SK-N-SH treated with all-trans-retinoic acid at 6 μM for 48 hours (cell line): Measurements from ENCODE around the gene PDGFC.
"Not testable (repeated sequence)": the region's sequence is repeated elsewhere in the genome, so short reads cannot be mapped to it uniquely, and the experiment has no call there.

Experiments used
- ATAC-seq: fragments of 200-7000 bp; cut with Tn5 transposase; 3 replicates; pipeline ENCODE4 v1.9.1; 2020; ENCODE audit warnings: mild to moderate bottlenecking, moderate library complexity
- ARNTL ChIP-seq: fragments of 450-650 bp; formaldehyde crosslinking; IDR thresholded peaks from 2 replicates; pipeline ENCODE4 v1.5.0; 2020; ENCODE audit warnings: low read depth, mild to moderate bottlenecking, moderate library complexity, borderline replicate concordance
- BACH2 ChIP-seq: fragments of 250-450 bp; sonication (Bioruptor Pico); IDR thresholded peaks from 2 replicates; pipeline ENCODE4 v1.9.0; 2021; ENCODE audit warnings: mild to moderate bottlenecking, borderline replicate concordance
- CREB5 ChIP-seq: fragments of 250-450 bp; sonication (Bioruptor Pico); IDR thresholded peaks from 2 replicates; pipeline ENCODE4 v1.5.1; 2020; ENCODE audit warnings: low read depth, mild to moderate bottlenecking, moderate library complexity
- CSDC2 ChIP-seq: fragments of 250-450 bp; sonication (Bioruptor Pico); IDR thresholded peaks from 2 replicates; pipeline ENCODE4 v1.5.0; 2020; ENCODE audit warnings: mild to moderate bottlenecking, moderate library complexity
- CSRNP3 ChIP-seq: fragments of 250-450 bp; sonication (Bioruptor Pico); IDR thresholded peaks from 2 replicates; pipeline ENCODE4 v1.5.1; 2021; ENCODE audit warnings: mild to moderate bottlenecking, moderate library complexity
- ESRRG ChIP-seq: fragments of 250-450 bp; sonication (Bioruptor Pico); IDR thresholded peaks from 2 replicates; pipeline ENCODE4 v1.6.1; 2021; ENCODE audit warnings: mild to moderate bottlenecking
- GLIS3 ChIP-seq: fragments of 250-450 bp; sonication (Bioruptor Pico); IDR thresholded peaks from 2 replicates; pipeline ENCODE4 v1.5.0; 2020; ENCODE audit warnings: mild to moderate bottlenecking, moderate library complexity
- ISL1 ChIP-seq: fragments of 250-450 bp; sonication (Bioruptor Pico); IDR thresholded peaks from 2 replicates; pipeline ENCODE4 v2.1.2; 2022; ENCODE audit warnings: mild to moderate bottlenecking, moderate library complexity
- OSR1 ChIP-seq: fragments of 250-450 bp; sonication (Bioruptor Pico); IDR thresholded peaks from 2 replicates; pipeline ENCODE4 v1.8.0; 2022; ENCODE audit warnings: moderate library complexity, mild to moderate bottlenecking, inconsistent platforms
- PATZ1 ChIP-seq: fragments of 250-450 bp; sonication (Bioruptor Pico); IDR thresholded peaks from 2 replicates; pipeline ENCODE4 v1.8.0; 2020; ENCODE audit warnings: mild to moderate bottlenecking, moderate library complexity, borderline replicate concordance
- PPARA ChIP-seq: fragments of 250-450 bp; sonication (Bioruptor Pico); IDR thresholded peaks from 2 replicates; pipeline ENCODE4 v1.5.0; 2020; ENCODE audit warnings: mild to moderate bottlenecking, borderline replicate concordance
- RARB ChIP-seq: fragments of 250-450 bp; sonication (Bioruptor Pico); IDR thresholded peaks from 2 replicates; pipeline ENCODE4 v1.8.0; 2021; ENCODE audit warnings: mild to moderate bottlenecking, moderate library complexity
- TCF4 ChIP-seq: fragments of 250-450 bp; sonication (Bioruptor Pico); IDR thresholded peaks from 2 replicates; pipeline ENCODE4 v1.8.0; 2021; ENCODE audit warnings: mild to moderate bottlenecking, moderate library complexity, borderline replicate concordance
- TOX ChIP-seq: fragments of 250-450 bp; sonication (Bioruptor Pico); IDR thresholded peaks from 2 replicates; pipeline ENCODE4 v1.8.0; 2021; ENCODE audit warnings: mild to moderate bottlenecking, moderate library complexity, borderline replicate concordance
- TSHZ2 ChIP-seq: fragments of 250-450 bp; sonication (Bioruptor Pico); IDR thresholded peaks from 2 replicates; pipeline ENCODE4 v1.5.0; 2020; ENCODE audit warnings: mild to moderate bottlenecking, moderate library complexity
- ZC3H10 ChIP-seq: fragments of 250-450 bp; sonication (Bioruptor Pico); IDR thresholded peaks from 2 replicates; pipeline ENCODE4 v1.5.1; 2021; ENCODE audit warnings: mild to moderate bottlenecking, moderate library complexity
- ZFP3 ChIP-seq: fragments of 250-450 bp; sonication (Bioruptor Pico); IDR thresholded peaks from 2 replicates; pipeline ENCODE4 v1.5.0; 2020; ENCODE audit warnings: mild to moderate bottlenecking, moderate library complexity
- ZNF565 ChIP-seq: fragments of 450-650 bp; formaldehyde crosslinking; conservative IDR thresholded peaks from 2 replicates; pipeline ENCODE4 v1.5.0; 2020; ENCODE audit warnings: low read depth, mild to moderate bottlenecking, moderate library complexity
- ZNF70 ChIP-seq: fragments of 450-650 bp; formaldehyde crosslinking; IDR thresholded peaks from 2 replicates; pipeline ENCODE4 v1.5.0; 2020; ENCODE audit warnings: mild to moderate bottlenecking, moderate library complexity
- TF ChIP-seq, protein P1 (sequence below): fragments of 250-450 bp; sonication (Bioruptor Pico); IDR thresholded peaks from 2 replicates; pipeline ENCODE4 v1.8.0; 2021; ENCODE audit warnings: low read depth, mild to moderate bottlenecking, moderate library complexity, borderline replicate concordance

The PDGFC gene

DNA sequence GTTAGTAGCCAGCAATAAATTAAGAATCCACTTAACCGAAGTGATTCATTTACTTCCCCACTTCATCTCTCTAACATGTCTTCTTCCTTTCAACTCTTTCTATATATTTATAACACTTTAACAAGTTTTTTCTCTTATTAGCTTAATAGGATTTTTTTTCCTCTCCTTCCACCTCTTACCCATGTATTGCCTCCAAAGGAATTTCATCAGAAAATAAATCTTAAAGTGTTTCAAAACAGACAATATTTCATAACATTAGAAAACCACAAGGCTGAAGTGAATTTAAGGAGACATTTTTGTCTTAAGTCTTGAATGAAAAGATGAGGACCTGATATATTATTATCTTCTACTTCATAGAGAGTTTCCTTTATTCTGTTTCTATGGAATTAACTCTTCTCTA, 101.5 kb downstream of the PDGFC start:
- ATAC-seq = no peak
- no peak for TF ChIP-seq ZNF565 (CRISPR knock-in tag)
- no peak for TF ChIP-seq CSDC2 (CRISPR knock-in tag)
- no peak for TF ChIP-seq OSR1
- no peak for TF ChIP-seq CSRNP3 (CRISPR knock-in tag)
- no peak for TF ChIP-seq ZFP3 (CRISPR knock-in tag)
- TF ChIP-seq RARB = no peak
- no peak for TF ChIP-seq ISL1 (CRISPR knock-in tag)
- no peak for TF ChIP-seq CREB5 (CRISPR knock-in tag)
- TF ChIP-seq ESRRG (CRISPR knock-in tag) = no peak
- TF ChIP-seq, all 23 proteins: peak for 0

DNA sequence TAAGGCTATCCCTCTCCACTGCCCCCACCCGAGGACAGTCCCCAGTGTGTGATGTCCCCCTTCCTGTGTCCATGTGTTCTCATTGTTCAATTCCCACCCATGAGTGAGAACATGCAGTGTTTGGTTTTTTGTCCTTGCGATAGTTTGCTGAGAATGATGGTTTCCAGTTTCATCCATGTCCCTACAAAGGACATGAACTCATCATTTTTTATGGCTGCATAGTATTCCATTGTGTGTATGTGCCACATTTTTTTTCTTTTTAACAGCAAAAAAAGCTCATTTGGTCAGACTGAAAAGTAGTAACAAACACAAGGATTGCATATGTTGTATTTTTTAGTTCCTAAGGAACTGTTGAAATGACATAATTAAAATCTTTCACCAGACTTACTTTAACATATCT, 105.5 kb downstream of the PDGFC start:
- ATAC-seq = not testable (repeated sequence)

GRCh38 chr4:156865451-156865850, 106.1 kb downstream of the PDGFC start:
- TF ChIP-seq PPARA (CRISPR knock-in tag) = no peak
- TF ChIP-seq TSHZ2 = no peak
- TF ChIP-seq ZNF70 (CRISPR knock-in tag) = no peak
- TF ChIP-seq TOX (CRISPR knock-in tag) = no peak
- no peak for TF ChIP-seq TCF4 (CRISPR knock-in tag)
- TF ChIP-seq CSRNP3 (CRISPR knock-in tag) = no peak
- TF ChIP-seq ZNF565 (CRISPR knock-in tag) = no peak
- no peak for TF ChIP-seq GLIS3
- TF ChIP-seq ARNTL (CRISPR knock-in tag) = no peak
- no peak for TF ChIP-seq BACH2 (CRISPR knock-in tag)
- no peak for TF ChIP-seq PATZ1
- TF ChIP-seq CSDC2 (CRISPR knock-in tag) = no peak
- no peak for TF ChIP-seq OSR1
- TF ChIP-seq ESRRG (CRISPR knock-in tag) = no peak
- TF ChIP-seq, protein P1, sequence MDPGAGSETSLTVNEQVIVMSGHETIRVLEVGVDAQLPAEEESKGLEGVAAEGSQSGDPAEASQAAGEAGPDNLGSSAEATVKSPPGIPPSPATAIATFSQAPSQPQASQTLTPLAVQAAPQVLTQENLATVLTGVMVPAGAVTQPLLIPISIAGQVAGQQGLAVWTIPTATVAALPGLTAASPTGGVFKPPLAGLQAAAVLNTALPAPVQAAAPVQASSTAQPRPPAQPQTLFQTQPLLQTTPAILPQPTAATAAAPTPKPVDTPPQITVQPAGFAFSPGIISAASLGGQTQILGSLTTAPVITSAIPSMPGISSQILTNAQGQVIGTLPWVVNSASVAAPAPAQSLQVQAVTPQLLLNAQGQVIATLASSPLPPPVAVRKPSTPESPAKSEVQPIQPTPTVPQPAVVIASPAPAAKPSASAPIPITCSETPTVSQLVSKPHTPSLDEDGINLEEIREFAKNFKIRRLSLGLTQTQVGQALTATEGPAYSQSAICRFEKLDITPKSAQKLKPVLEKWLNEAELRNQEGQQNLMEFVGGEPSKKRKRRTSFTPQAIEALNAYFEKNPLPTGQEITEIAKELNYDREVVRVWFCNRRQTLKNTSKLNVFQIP = no peak
- no peak for TF ChIP-seq ISL1 (CRISPR knock-in tag)
- no peak for TF ChIP-seq CREB5 (CRISPR knock-in tag)
- TF ChIP-seq ZFP3 (CRISPR knock-in tag) = no peak
- no peak for TF ChIP-seq ZC3H10 (CRISPR knock-in tag)
- TF ChIP-seq RARB = no peak

More at GRCh38 chr4:156865451-156865850, 106.1 kb downstream of the PDGFC start:
- ATAC-seq = no peak; the same call in 2 of the 3 replicates
